H1 (cell line): Measurements from ENCODE around the gene DDX11. TPM values are rescaled to one million over a fixed set of nuclear protein-coding genes. Genes with fewer than 3 reads are reported as not detected.
"Not testable (repeated sequence)": the region's sequence is repeated elsewhere in the genome, so short reads cannot be mapped to it uniquely, and the experiment has no call there.

Experiments
- CTCF ChIA-PET: fragments of 300-600 bp; sonication (Branson Sonifier 250); formaldehyde crosslinking; loops from one replicate; lab custom pipeline; 2021; ENCODE audit not compliant: partially characterized antibody; lab: Charles Lee
- POLR2A ChIA-PET: fragments of 300-600 bp; sonication (Branson Sonifier 250); formaldehyde crosslinking; loops from one replicate; lab custom pipeline; 2021; ENCODE audit warnings: inconsistent platforms; ENCODE audit not compliant: partially characterized antibody; lab: Charles Lee
- DNase-seq, 2 experiments: peaks; one replicate each; pipeline versions ENCODE4 v3.0.0 to v3.0.0-alpha.2; 2010 to 2022; ENCODE audit warnings: low spot score in 2 of 2, low read depth in 1 of 2, mixed read lengths in 1 of 2
- FAIRE-seq: peaks from 2 replicates; lab custom pipeline; 2011; peaks lifted over from hg19 to GRCh38; lab: Jason Lieb, UNC
- H2AFZ ChIP-seq: 2 replicates; pipeline ENCODE4 v1.8.1; 2012; ENCODE audit warnings: low read length, inconsistent platforms
- H2AK5ac ChIP-seq: 2 replicates; pipeline ENCODE4 v1.6.1; 2013; ENCODE audit warnings: low read depth, low read length
- H2BK120ac ChIP-seq: replicated peaks from 2 replicates; pipeline ENCODE3; 2013; ENCODE audit warnings: low read depth, low read length, inconsistent platforms
- H2BK12ac ChIP-seq: 2 replicates; pipeline ENCODE4 v1.6.1; 2013; ENCODE audit warnings: low read depth, low read length
- H2BK15ac ChIP-seq: 2 replicates; pipeline ENCODE4 v1.6.1; 2013; ENCODE audit warnings: low read length
- H2BK20ac ChIP-seq: 2 replicates; pipeline ENCODE4 v1.6.1; 2013; ENCODE audit warnings: low read length
- H2BK5ac ChIP-seq: 2 replicates; pipeline ENCODE4 v1.6.1; 2013; ENCODE audit warnings: low read depth, low read length
- H3K14ac ChIP-seq: 2 replicates; pipeline ENCODE4 v1.6.1; 2013; ENCODE audit warnings: inconsistent platforms; ENCODE audit not compliant: insufficient read length
- H3K18ac ChIP-seq: 2 replicates; pipeline ENCODE4 v1.6.1; 2013; ENCODE audit warnings: low read length; ENCODE audit errors: extremely low read depth
- H3K23ac ChIP-seq: 2 replicates; pipeline ENCODE4 v1.6.1; 2013; ENCODE audit warnings: inconsistent platforms; ENCODE audit not compliant: insufficient read length
- H3K23me2 ChIP-seq: 2 replicates; pipeline ENCODE4 v1.6.1; 2013; ENCODE audit warnings: low read depth, low read length
- H3K27ac ChIP-seq: 2 replicates; pipeline ENCODE4 v1.6.1; 2011; ENCODE audit warnings: low read depth, low read length, inconsistent platforms
- H3K27me3 ChIP-seq, 4 experiments: replicated peaks in 1 of 4; 1 replicate in 1 of 4; 2 replicates in 3 of 4; pipeline versions ENCODE4 v1.6.1 to v1.8.1; 2011 to 2013; ENCODE audit warnings: low read length in 3 of 4, mild to moderate bottlenecking in 3 of 4, inconsistent platforms in 2 of 4, mixed read lengths in 2 of 4, moderate library complexity in 1 of 4; ENCODE audit not compliant: control insufficient read depth in 3 of 4, insufficient read depth in 3 of 4; ENCODE audit errors: extremely low read depth in 1 of 4
- H3K36me3 ChIP-seq, 4 experiments: 2 replicates each; pipeline versions ENCODE4 v1.6.1 to v1.8.1; 2011 to 2013; ENCODE audit warnings: mild to moderate bottlenecking in 4 of 4, low read length in 3 of 4, moderate library complexity in 2 of 4, control low read depth in 1 of 4, inconsistent platforms in 1 of 4; ENCODE audit not compliant: insufficient read depth in 4 of 4, control insufficient read depth in 2 of 4
- H3K4ac ChIP-seq: replicated peaks from 2 replicates; pipeline ENCODE3; 2013; ENCODE audit warnings: low read length, low read depth, mixed read lengths, inconsistent platforms; ENCODE audit not compliant: insufficient read length
- H3K4me1 ChIP-seq, 4 experiments: replicated peaks in 1 of 4; 1 replicate in 1 of 4; 2 replicates in 3 of 4; pipeline versions ENCODE4 v1.6.1 to v1.8.1; 2011 to 2013; ENCODE audit warnings: low read length in 3 of 4, inconsistent platforms in 2 of 4, mixed read lengths in 1 of 4; ENCODE audit not compliant: insufficient read depth in 4 of 4, control insufficient read depth in 3 of 4
- H3K4me2 ChIP-seq, 2 experiments: 2 replicates each; pipeline versions ENCODE4 v1.6.1 to v1.8.1; 2011 to 2013; ENCODE audit warnings: low read depth in 2 of 2, low read length in 2 of 2, control low read depth in 1 of 2, inconsistent platforms in 1 of 2, mild to moderate bottlenecking in 1 of 2; ENCODE audit not compliant: insufficient read depth in 1 of 2
- H3K4me3 ChIP-seq, 4 experiments: fragments of 200-600, 300-600 bp in 1 of 4; sonication (generic), shearing (Covaris generic), sonication (Bioruptor Twin) in 1 of 4; 2 replicates each; pipeline versions ENCODE4 v1.5.1 to v1.8.1; 2011 to 2016; ENCODE audit warnings: low read length in 4 of 4, low read depth in 3 of 4, control low read depth in 2 of 4, inconsistent platforms in 2 of 4, mild to moderate bottlenecking in 2 of 4, mixed read lengths in 1 of 4, moderate library complexity in 1 of 4; ENCODE audit not compliant: insufficient read depth in 2 of 4; ENCODE audit errors: extremely low read depth in 1 of 4
- H3K56ac ChIP-seq: replicated peaks from 2 replicates; pipeline ENCODE3; 2013; ENCODE audit warnings: low read depth, mild to moderate bottlenecking, mixed read lengths, low read length, inconsistent platforms; ENCODE audit not compliant: insufficient read length
- H3K79me1 ChIP-seq: 2 replicates; pipeline ENCODE4 v1.6.1; 2013; ENCODE audit warnings: low read depth, low read length, control low read depth
- H3K79me2 ChIP-seq, 2 experiments: 2 replicates each; pipeline versions ENCODE4 v1.6.1 to v1.8.1; 2012 to 2013; ENCODE audit warnings: low read length in 2 of 2, mild to moderate bottlenecking in 2 of 2, inconsistent platforms in 1 of 2; ENCODE audit not compliant: insufficient read depth in 2 of 2, control insufficient read depth in 1 of 2
- H3K9ac ChIP-seq, 4 experiments: replicated peaks in 1 of 4; 1 replicate in 1 of 4; 2 replicates in 3 of 4; pipeline versions ENCODE4 v1.6.1 to v1.8.1; 2011 to 2013; ENCODE audit warnings: low read depth in 3 of 4, low read length in 3 of 4, control low read depth in 2 of 4, mild to moderate bottlenecking in 2 of 4, moderate library complexity in 2 of 4, inconsistent platforms in 1 of 4; ENCODE audit errors: extremely low read depth in 1 of 4
- H3K9me3 ChIP-seq, 2 experiments: 2 replicates each; pipeline versions ENCODE4 v1.6.1 to v1.8.1; 2012 to 2013; ENCODE audit warnings: mild to moderate bottlenecking in 2 of 2, moderate library complexity in 2 of 2, control low read depth in 1 of 2, inconsistent platforms in 1 of 2, low read depth in 1 of 2, low read length in 1 of 2, mixed read lengths in 1 of 2; ENCODE audit not compliant: insufficient read depth in 2 of 2
- H4K20me1 ChIP-seq, 2 experiments: replicated peaks in 1 of 2; 2 replicates each; pipeline versions ENCODE3 to v1.8.1; 2011 to 2013; ENCODE audit warnings: inconsistent platforms in 2 of 2, low read length in 2 of 2, mild to moderate bottlenecking in 1 of 2; ENCODE audit not compliant: insufficient read depth in 2 of 2, control insufficient read depth in 1 of 2
- H4K5ac ChIP-seq: 2 replicates; pipeline ENCODE4 v1.6.1; 2013; ENCODE audit warnings: low read length, low read depth, mixed read lengths, inconsistent platforms; ENCODE audit not compliant: insufficient read length
- H4K8ac ChIP-seq: 2 replicates; pipeline ENCODE4 v1.8.0; 2013; ENCODE audit warnings: mild to moderate bottlenecking, moderate library complexity, low read length, inconsistent platforms; ENCODE audit not compliant: insufficient read depth; ENCODE audit errors: extremely low read depth
- H4K91ac ChIP-seq: replicated peaks from 2 replicates; pipeline ENCODE3; 2013; ENCODE audit warnings: low read length, mixed read lengths, inconsistent platforms; ENCODE audit not compliant: insufficient read length
- WGBS, 2 experiments: shearing (Covaris generic) in 1 of 2; methylation state at CpG; one replicate each; pipeline versions ENCODE4 v1.1.6 to v1.1.7; 2013 to 2015; ENCODE audit warnings: low lambda C conversion rate in 2 of 2, mixed read lengths in 2 of 2, inconsistent platforms in 1 of 2, low coverage in 1 of 2, missing lambda C conversion rate in 1 of 2; ENCODE audit not compliant: insufficient replicate concordance in 2 of 2, insufficient coverage in 1 of 2, insufficient read length in 1 of 2; ENCODE audit errors: extremely low coverage in 1 of 2, missing lambda C conversion rate in 1 of 2; 5-methylcytosine and 5-hydroxymethylcytosine counted together
- polyA plus RNA-seq, 7 experiments: library from polyadenylated mRNA; depleted of rRNA in 3 of 7; stranded (reverse) in 5 of 7; unstranded in 2 of 7; fragments of >200 nt in 5 of 7; fragments of 200-250 nt in 2 of 7; gene quantifications; 1 replicate in 5 of 7; 2 replicates in 1 of 7; 4 replicates in 1 of 7; pipeline versions ENCODE4 v1.2.1 to v1.2.3, GENCODE V29; 2011 to 2013; ENCODE audit warnings: missing spikeins in 2 of 7, mixed read lengths in 2 of 7
- total RNA-seq: library from RNA; stranded (reverse); fragmentation: NEBNext Ultra II Directional; extraction: Animal tissue kit (Norgen Biotek cat#: 25700); gene quantifications from 2 replicates; pipeline ENCODE4 v1.2.1, GENCODE V29; 2021

Gene DDX11
- total and polyA plus RNA-seq, 2 of the 8 experiments (the other 6 are each of a cell fraction or from before 2014, with no cell fraction given) = 61.6 to 141 TPM

DNA sequence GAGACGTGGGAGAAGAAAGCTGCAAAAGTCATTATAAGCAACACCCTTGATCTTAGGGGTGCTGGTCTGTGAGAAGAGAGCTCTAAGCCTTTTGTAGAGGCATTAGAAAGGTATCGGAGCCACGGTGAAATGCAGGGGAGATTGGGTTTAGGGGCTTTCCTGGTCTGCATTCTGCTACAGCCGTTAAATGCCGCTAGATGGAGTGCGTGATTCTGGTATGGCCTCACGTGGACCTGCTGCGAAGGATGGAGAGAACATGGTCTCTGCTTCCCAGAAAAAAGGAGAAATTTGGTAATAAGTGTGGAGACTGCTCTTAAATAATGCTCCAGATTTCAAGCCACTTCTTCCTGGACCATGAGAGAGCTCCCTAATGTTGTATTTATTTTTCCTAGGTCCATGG, 4.3 kb downstream of the DDX11 start:
- not testable (repeated sequence) for H3K27me3 ChIP-seq, H3K4me3 ChIP-seq, H3K4me1 ChIP-seq, H3K14ac ChIP-seq, H3K79me1 ChIP-seq, H3K56ac ChIP-seq, H3K9ac ChIP-seq, H2BK20ac ChIP-seq, DNase-seq, H4K91ac ChIP-seq, H2AK5ac ChIP-seq, H4K20me1 ChIP-seq, H3K9me3 ChIP-seq, H4K8ac ChIP-seq, H3K18ac ChIP-seq, H2BK12ac ChIP-seq, H3K4me2 ChIP-seq, H3K27ac ChIP-seq, FAIRE-seq, H2AFZ ChIP-seq, H4K5ac ChIP-seq, H3K4ac ChIP-seq, H3K23ac ChIP-seq, H2BK120ac ChIP-seq, H3K36me3 ChIP-seq, H3K23me2 ChIP-seq, H2BK15ac ChIP-seq, H2BK5ac ChIP-seq
- peaks cover 0 to 38% of the 10 kb centered on the region in 2 experiments; a peak in 3 of 4 replicates for H3K79me2 ChIP-seq
- ChIA-PET CTCF (interaction anchor here (0.7 to 1.6 kb wide), 3 partner anchors 55 to 114 kb away, joined by 3 to 6 read pairs (median 4); no protein-coding TSS in a partner anchor), POLR2A (interaction anchor here (0.6 kb wide), 1 partner anchor 825 kb away, joined by 3 read pairs; no protein-coding TSS in a partner anchor)
- 91% methylated on average over 8 of the region's 8 CpGs; no CpG with 5 or more reads in 1 of the 2 experiments for WGBS, 2 experiments

DNA sequence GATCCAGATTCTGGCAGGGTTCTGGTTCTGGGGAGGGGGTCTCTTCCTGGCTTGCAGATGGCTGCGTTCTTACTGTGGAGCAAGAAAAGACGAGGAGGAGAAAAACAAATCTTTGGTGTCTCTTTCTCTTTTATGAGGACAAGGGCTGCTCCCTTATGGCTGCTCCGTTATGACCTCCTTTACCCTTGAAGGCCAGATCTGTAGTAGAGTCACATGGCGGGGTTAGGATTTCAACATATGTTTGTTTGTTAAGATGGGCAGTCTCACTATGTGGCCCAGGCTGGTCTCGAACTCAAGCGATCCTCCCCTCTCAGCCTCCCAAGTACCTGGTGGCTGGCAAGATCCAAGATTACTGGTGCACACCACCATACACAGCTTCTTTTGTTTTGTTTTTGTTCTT, 5.8 kb downstream of the DDX11 start:
- 96% methylated on average over 5 of the region's 6 CpGs; no CpG with 5 or more reads in 1 of the 2 experiments for WGBS, 2 experiments
- DNase-seq, H4K8ac ChIP-seq, H3K27ac ChIP-seq, H2AK5ac ChIP-seq, H2BK12ac ChIP-seq, H3K27me3 ChIP-seq, H3K4me3 ChIP-seq, H2AFZ ChIP-seq, H2BK120ac ChIP-seq, H2BK20ac ChIP-seq, H4K5ac ChIP-seq, H3K23ac ChIP-seq, H3K18ac ChIP-seq, H3K9me3 ChIP-seq, H3K79me1 ChIP-seq, H3K14ac ChIP-seq, H3K4me2 ChIP-seq, H3K9ac ChIP-seq, H3K4me1 ChIP-seq, H3K56ac ChIP-seq, H4K91ac ChIP-seq, H3K23me2 ChIP-seq, H2BK15ac ChIP-seq, H4K20me1 ChIP-seq, FAIRE-seq, H2BK5ac ChIP-seq, H3K4ac ChIP-seq: not testable (repeated sequence)
- peaks cover 0 to 17% (median 9%) of the 10 kb centered on the region in 4 experiments; a peak in 6 of 8 replicates for H3K36me3 ChIP-seq
- CTCF ChIA-PET = interaction anchor here (1.6 kb wide), 1 partner anchor 57 kb away, joined by 6 read pairs; no protein-coding TSS in a partner anchor
- peaks cover 0 to 35% of the 10 kb centered on the region in 2 experiments; a peak in 3 of 4 replicates for H3K79me2 ChIP-seq
- POLR2A ChIA-PET = interaction anchor here (0.6 kb wide), 1 partner anchor 89 kb away, joined by 3 read pairs; no protein-coding TSS in a partner anchor
